ENCODE measurements around the gene FOLR3. TPM values are rescaled to one million over a fixed set of nuclear protein-coding genes. Genes with fewer than 3 reads are reported as not detected.

The FOLR3 gene
- total and polyA plus RNA-seq, 9 of the 15 experiments (the other 6 are each of a cell fraction or from before 2014, with no cell fraction given) = not detected

DNA sequence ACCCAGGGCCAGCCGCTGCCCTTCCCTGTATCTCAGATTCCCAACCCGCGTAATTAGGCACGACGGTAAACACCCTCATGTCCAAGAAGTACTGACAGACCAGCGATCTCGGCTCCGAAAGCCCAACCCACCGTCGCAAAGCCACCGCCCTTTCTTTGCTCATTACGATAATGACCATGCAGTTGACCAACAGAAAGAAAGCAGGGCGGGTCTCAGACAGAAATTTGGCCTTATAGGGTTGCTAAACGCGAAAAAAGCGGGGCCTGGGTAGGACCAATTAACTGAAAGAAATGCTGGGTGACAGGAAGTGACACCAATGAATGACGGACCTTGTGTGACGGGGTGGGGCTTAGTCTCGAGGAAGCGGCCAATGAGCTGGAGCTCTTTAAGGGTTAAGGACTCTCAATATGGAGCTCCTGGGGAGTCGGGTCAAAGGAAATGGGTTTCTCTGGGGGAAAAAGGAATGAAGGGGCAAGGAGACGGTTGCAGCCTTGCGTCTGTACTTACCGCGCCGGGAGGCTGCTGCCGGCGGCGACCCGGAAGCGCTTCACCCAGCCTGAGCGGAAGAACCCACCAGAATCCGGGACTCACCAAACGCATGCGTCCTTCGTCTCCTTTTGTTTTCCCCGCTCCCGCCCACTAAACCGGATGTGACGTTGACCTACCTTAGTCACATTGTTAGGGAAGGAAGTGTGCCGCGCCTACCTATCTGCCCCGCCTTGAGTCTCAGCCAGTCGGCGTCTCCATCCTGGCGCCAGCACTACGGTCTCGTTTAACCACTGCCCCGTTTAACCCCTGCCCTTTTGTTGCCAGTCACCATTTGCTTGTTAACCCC, 23.2 kb upstream of the FOLR3 start, which contains the start of gene ANAPC15 (continued):
- TF ChIP-seq UBTF (IDR thresholded peaks at IDR 0.05; ENCODE audit: borderline replicate concordance in 1 of 2, low read depth in 2 of 2, low read length in 2 of 2) (no peak), NFIX (CRISPR knock-in tag; IDR thresholded peaks at IDR 0.05; ENCODE audit: low read depth) (no peak), CEBPB (tag; IDR thresholded peaks at IDR 0.05) (peak; percentile 46), TEAD2 (tag; IDR thresholded peaks at IDR 0.05) (no peak), GMEB1 (CRISPR knock-in tag; IDR thresholded peaks at IDR 0.05) (0 out of 2 replicates have a peak, but pooled peaks have one; percentile 21), FOXP1 (CRISPR knock-in tag; IDR thresholded peaks at IDR 0.05) (0 out of 2 replicates have a peak, but pooled peaks have one; percentile 60), SMARCA4 (IDR thresholded peaks at IDR 0.05) (no peak; the same call in 1 of the 2 replicates), RUNX1 (IDR thresholded peaks at IDR 0.05; ENCODE audit: low read depth) (no peak), ZNF766 (CRISPR knock-in tag; conservative IDR thresholded peaks at IDR 0.05) (peak; percentile 65), MECOM (CRISPR knock-in tag; IDR thresholded peaks at IDR 0.05) (no peak), SIN3B (IDR thresholded peaks at IDR 0.05; ENCODE audit: low read depth) (peak; percentile 47; the same call in 1 of the 2 replicates), TARDBP (IDR thresholded peaks at IDR 0.05) (no peak; the same call in 1 of the 2 replicates), SAFB (IDR thresholded peaks at IDR 0.05; ENCODE audit: borderline replicate concordance, low read depth, low read length) (no peak), MAZ (CRISPR knock-in tag; conservative IDR thresholded peaks at IDR 0.05 in 1 of 2, IDR thresholded peaks at IDR 0.05 in 1 of 2) (peak; percentile 63 to 77), PHF21A (IDR thresholded peaks at IDR 0.05; ENCODE audit: borderline replicate concordance, low read depth) (no peak)
- TF ChIP-seq, protein P1, sequence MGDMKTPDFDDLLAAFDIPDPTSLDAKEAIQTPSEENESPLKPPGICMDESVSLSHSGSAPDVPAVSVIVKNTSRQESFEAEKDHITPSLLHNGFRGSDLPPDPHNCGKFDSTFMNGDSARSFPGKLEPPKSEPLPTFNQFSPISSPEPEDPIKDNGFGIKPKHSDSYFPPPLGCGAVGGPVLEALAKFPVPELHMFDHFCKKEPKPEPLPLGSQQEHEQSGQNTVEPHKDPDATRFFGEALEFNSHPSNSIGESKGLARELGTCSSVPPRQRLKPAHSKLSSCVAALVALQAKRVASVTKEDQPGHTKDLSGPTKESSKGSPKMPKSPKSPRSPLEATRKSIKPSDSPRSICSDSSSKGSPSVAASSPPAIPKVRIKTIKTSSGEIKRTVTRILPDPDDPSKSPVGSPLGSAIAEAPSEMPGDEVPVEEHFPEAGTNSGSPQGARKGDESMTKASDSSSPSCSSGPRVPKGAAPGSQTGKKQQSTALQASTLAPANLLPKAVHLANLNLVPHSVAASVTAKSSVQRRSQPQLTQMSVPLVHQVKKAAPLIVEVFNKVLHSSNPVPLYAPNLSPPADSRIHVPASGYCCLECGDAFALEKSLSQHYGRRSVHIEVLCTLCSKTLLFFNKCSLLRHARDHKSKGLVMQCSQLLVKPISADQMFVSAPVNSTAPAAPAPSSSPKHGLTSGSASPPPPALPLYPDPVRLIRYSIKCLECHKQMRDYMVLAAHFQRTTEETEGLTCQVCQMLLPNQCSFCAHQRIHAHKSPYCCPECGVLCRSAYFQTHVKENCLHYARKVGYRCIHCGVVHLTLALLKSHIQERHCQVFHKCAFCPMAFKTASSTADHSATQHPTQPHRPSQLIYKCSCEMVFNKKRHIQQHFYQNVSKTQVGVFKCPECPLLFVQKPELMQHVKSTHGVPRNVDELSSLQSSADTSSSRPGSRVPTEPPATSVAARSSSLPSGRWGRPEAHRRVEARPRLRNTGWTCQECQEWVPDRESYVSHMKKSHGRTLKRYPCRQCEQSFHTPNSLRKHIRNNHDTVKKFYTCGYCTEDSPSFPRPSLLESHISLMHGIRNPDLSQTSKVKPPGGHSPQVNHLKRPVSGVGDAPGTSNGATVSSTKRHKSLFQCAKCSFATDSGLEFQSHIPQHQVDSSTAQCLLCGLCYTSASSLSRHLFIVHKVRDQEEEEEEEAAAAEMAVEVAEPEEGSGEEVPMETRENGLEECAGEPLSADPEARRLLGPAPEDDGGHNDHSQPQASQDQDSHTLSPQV (IDR thresholded peaks at IDR 0.05) = no peak; the same call in 1 of the 2 replicates
- TF ChIP-seq, protein P2, sequence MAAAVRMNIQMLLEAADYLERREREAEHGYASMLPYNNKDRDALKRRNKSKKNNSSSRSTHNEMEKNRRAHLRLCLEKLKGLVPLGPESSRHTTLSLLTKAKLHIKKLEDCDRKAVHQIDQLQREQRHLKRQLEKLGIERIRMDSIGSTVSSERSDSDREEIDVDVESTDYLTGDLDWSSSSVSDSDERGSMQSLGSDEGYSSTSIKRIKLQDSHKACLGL (CRISPR knock-in tag; IDR thresholded peaks at IDR 0.05; ENCODE audit: borderline replicate concordance, poor library complexity, severe bottlenecking) = no peak
